Measurements from ENCODE around the gene VWCE. TPM values are rescaled to one million over a fixed set of nuclear protein-coding genes. Genes with fewer than 3 reads are reported as not detected.

Gene VWCE
- total RNA-seq, 1 donor from 2014 or later = 19.2 TPM

Other genes starting within 250 kb of the VWCE start
- 1.3 TPM for gene CD5, start 192.8 kb downstream of the VWCE start, total RNA-seq
- gene VPS37C, start 133.9 kb downstream of the VWCE start, total RNA-seq = 25.8 TPM
- 26.8 TPM for gene PGA3, start 91.8 kb downstream of the VWCE start, total RNA-seq
- 75.7 TPM for gene PGA4, start 73.0 kb downstream of the VWCE start, total RNA-seq
- 2.0 TPM for gene PGA5, start 54.1 kb downstream of the VWCE start, total RNA-seq
- 130 TPM for gene DDB1, start 37.8 kb upstream of the VWCE start, total RNA-seq
- gene TKFC, start 37.9 kb upstream of the VWCE start, total RNA-seq = 7.3 TPM
- 215 TPM for gene CYB561A3, start 66.6 kb upstream of the VWCE start, total RNA-seq
- gene TMEM138, start 67.1 kb upstream of the VWCE start, total RNA-seq = 44.9 TPM
- gene TMEM216, start 97.3 kb upstream of the VWCE start, total RNA-seq = 64.9 TPM
- gene CPSF7, start 134.7 kb upstream of the VWCE start, total RNA-seq = 22.9 TPM
- 13.6 TPM for gene SDHAF2, start 134.8 kb upstream of the VWCE start, total RNA-seq
- gene LRRC10B, start 213.4 kb upstream of the VWCE start, total RNA-seq = 0.85 TPM